ENCODE results near the gene RFNG. TPM values are rescaled to one million over a fixed set of nuclear protein-coding genes. Genes with fewer than 3 reads are reported as not detected.

Gene RFNG
- total and polyA plus RNA-seq, 2 of the 13 experiments (the other 11 are each of a cell fraction or from before 2014, with no cell fraction given) = 61.4 to 64.0 TPM

GRCh38 chr17:82051776-82052637, at the start of gene RFNG, which contains the start of gene GPS1 (continued):
- no peak for TF ChIP-seq ZBTB40 (IDR thresholded peaks at IDR 0.05)
- TF ChIP-seq ZBTB40 (CRISPR knock-in tag; IDR thresholded peaks at IDR 0.05) = 0 out of 2 replicates have a peak, but pooled peaks have one; percentile 19
- peak; percentile 3; the same call in 1 of the 2 replicates for TF ChIP-seq BORCS8-MEF2B (CRISPR knock-in tag; IDR thresholded peaks at IDR 0.05)
- TF ChIP-seq ZFP62 (CRISPR knock-in tag; IDR thresholded peaks at IDR 0.05) = no peak
- peak; percentile 75 for TF ChIP-seq GMEB2 (CRISPR knock-in tag; IDR thresholded peaks at IDR 0.05; ENCODE audit: low read depth)
